ENCODE data around the gene PRKD2.

The PRKD2 gene

GRCh38 chr19:46626446-46626845, 90.5 kb downstream of the PRKD2 start:
- peaks cover 16% of the 10 kb centered on the region for H3K36me3 ChIP-seq (replicated peaks; ENCODE audit: low read depth, low read length)
- H3K4me1 ChIP-seq (ENCODE audit: low read length) = peaks cover 58% of the 10 kb centered on the region
- H2AFZ ChIP-seq (ENCODE audit: low read depth, low read length) = no peak overlapping the region
- no peak for TF ChIP-seq EZH2phosphoT487 (IDR thresholded peaks at IDR 0.05; ENCODE audit: low read depth)
- TF ChIP-seq CTCF (IDR thresholded peaks at IDR 0.05; ENCODE audit: low read depth, low read length) = no peak
- H3K27ac ChIP-seq (ENCODE audit: low read length) = no peak overlapping the region
- no peaks in the 10 kb centered on the region for H3K27me3 ChIP-seq (ENCODE audit: low read depth, low read length)
- H3K4me2 ChIP-seq (ENCODE audit: low read length) = peak overlapping the region; percentile 28; the same call in 1 of the 2 replicates
- H3K4me3 ChIP-seq (ENCODE audit: low read length) = no peak overlapping the region
- H3K9me3 ChIP-seq (ENCODE audit: insufficient read depth, low read length) = no peaks in the 10 kb centered on the region
- no peak overlapping the region for H3K9ac ChIP-seq (ENCODE audit: low read length)
- no peaks in the 10 kb centered on the region for H4K20me1 ChIP-seq (ENCODE audit: insufficient read depth, low read length)
- peaks cover 33% of the 10 kb centered on the region for H3K79me2 ChIP-seq (ENCODE audit: low read length)

- Histone ChIP-seq H2AFZ (ENCODE audit: low read depth, low read length) (0 out of 2 replicates have a peak overlapping the region, but pooled peaks have one; percentile 4), H3K9ac (ENCODE audit: low read length) (peak overlapping the region; percentile 91; the same call in 1 of the 2 replicates), H3K4me1 (ENCODE audit: low read length) (peaks cover 60% of the 10 kb centered on the region), H3K4me2 (ENCODE audit: low read length) (peak overlapping the region; percentile 97; the same call in 1 of the 2 replicates), H3K36me3 (replicated peaks; ENCODE audit: low read depth, low read length) (peaks cover 24% of the 10 kb centered on the region), H3K79me2 (ENCODE audit: low read length) (peaks cover 40% of the 10 kb centered on the region), H3K9me3 (ENCODE audit: insufficient read depth, low read length) (no peaks in the 10 kb centered on the region), H3K27ac (ENCODE audit: low read length) (peak overlapping the region; percentile 70), H3K4me3 (ENCODE audit: low read length) (no peak overlapping the region), H4K20me1 (ENCODE audit: insufficient read depth, low read length) (no peaks in the 10 kb centered on the region), H3K27me3 (ENCODE audit: low read depth, low read length) (no peaks in the 10 kb centered on the region)
- no peak for TF ChIP-seq EZH2phosphoT487 (IDR thresholded peaks at IDR 0.05; ENCODE audit: low read depth)
- no peak for TF ChIP-seq CTCF (IDR thresholded peaks at IDR 0.05; ENCODE audit: low read depth, low read length)
Measured at GRCh38 chr19:46625731-46626130, 91.2 kb downstream of the PRKD2 start.

DNA sequence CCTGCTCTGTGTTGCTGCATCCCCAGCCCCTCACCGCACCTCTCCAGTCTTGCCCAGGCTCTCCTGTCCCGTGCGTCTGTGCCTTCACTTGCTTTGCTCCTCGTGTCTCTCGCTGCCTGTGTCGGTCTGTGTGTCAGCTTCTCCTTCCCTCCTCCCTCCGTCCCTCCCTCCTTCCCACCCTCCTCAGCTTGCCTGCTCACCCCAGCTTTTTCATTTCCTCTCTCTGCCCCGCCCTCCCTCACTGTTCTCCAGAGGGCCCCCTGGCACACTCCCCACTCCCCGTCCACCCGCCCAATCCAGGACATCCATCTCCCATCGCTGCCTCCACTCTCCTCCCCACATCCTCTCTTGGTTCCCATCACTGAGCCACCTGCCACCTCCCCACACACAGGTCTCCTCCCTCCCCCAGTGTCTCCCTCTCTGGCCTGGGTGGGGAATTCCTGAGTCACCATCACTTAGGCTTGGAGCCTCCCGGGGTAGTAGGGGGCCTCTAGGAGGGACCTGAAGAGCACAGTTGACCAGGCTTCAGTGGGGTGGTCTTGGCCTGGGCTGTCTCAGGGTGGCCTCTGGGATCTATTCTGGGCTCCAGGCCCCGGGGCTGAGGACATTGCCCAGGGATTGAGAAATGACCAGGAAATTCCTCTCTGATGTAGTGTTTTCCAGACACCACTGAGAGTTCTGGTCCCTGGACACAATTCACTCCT, 91.8 kb downstream of the PRKD2 start, which contains the start of gene PTGIR:
PTGIR (minus strand) TSS at position 132 of the 704 bp plus-strand sequence. CDS start 864 bp downstream, outside the sequence.
- Histone ChIP-seq H4K20me1 (ENCODE audit: insufficient read depth, low read length) (no peaks in the 10 kb centered on the region), H3K4me1 (ENCODE audit: low read length) (peaks cover 65% of the 10 kb centered on the region), H3K4me3 (ENCODE audit: low read length) (peak within 1 kb of the TSS; percentile 85), H3K4me2 (ENCODE audit: low read length) (peak within 1 kb of the TSS; percentile 97), H3K9ac (ENCODE audit: low read length) (peak within 1 kb of the TSS; percentile 91), H3K36me3 (replicated peaks; ENCODE audit: low read depth, low read length) (peaks cover 26% of the 10 kb centered on the region), H3K27me3 (ENCODE audit: low read depth, low read length) (no peaks in the 10 kb centered on the region), H2AFZ (ENCODE audit: low read depth, low read length) (peak within 1 kb of the TSS; percentile 4; the same call in 1 of the 2 replicates), H3K79me2 (ENCODE audit: low read length) (peaks cover 41% of the 10 kb centered on the region), H3K27ac (ENCODE audit: low read length) (peak within 1 kb of the TSS; percentile 70), H3K9me3 (ENCODE audit: insufficient read depth, low read length) (no peaks in the 10 kb centered on the region)
- TF ChIP-seq CTCF (IDR thresholded peaks at IDR 0.05; ENCODE audit: low read depth, low read length) (no peak), EZH2phosphoT487 (IDR thresholded peaks at IDR 0.05; ENCODE audit: low read depth) (no peak)

All from OCI-LY3 (cell line).